CD4-positive, CD25-positive, alpha-beta regulatory T cell (primary cell): Measurements from ENCODE around the gene FMO1. TPM values are rescaled to one million over a fixed set of nuclear protein-coding genes. Genes with fewer than 3 reads are reported as not detected.

Source experiments
- ATAC-seq, 2 donors: fragments of 150-1000 bp; cut with Tn5 transposase; one replicate each; pipeline ENCODE4 v1.10.0; 2021; ENCODE audit warnings: low read depth in 2 of 2, moderate number of reproducible peaks in 2 of 2, moderate library complexity in 1 of 2
- DNase-seq, 3 donors: peaks; one replicate each; pipeline versions ENCODE4 v3.0.0 to v3.0.0-alpha.2; 2012 to 2022; ENCODE audit warnings: mixed read lengths in 1 of 3
- H3K27ac ChIP-seq: one replicate; pipeline ENCODE4 v1.7.0; 2013; ENCODE audit warnings: mild to moderate bottlenecking, low read length; ENCODE audit not compliant: insufficient read depth, poor library complexity, severe bottlenecking
- H3K27me3 ChIP-seq: one replicate; pipeline ENCODE4 v1.7.0; 2013; ENCODE audit warnings: low read length; ENCODE audit not compliant: control insufficient read depth, insufficient read depth
- H3K36me3 ChIP-seq: one replicate; pipeline ENCODE4 v1.7.0; 2013; ENCODE audit warnings: mild to moderate bottlenecking, low read length, moderate library complexity; ENCODE audit not compliant: control insufficient read depth, insufficient read depth
- H3K4me1 ChIP-seq: 2 replicates; pipeline ENCODE4 v1.7.0; 2013; ENCODE audit warnings: mild to moderate bottlenecking, low read length; ENCODE audit not compliant: insufficient read depth, control insufficient read depth, poor library complexity, severe bottlenecking
- H3K4me3 ChIP-seq: one replicate; pipeline ENCODE4 v1.7.0; 2013; ENCODE audit warnings: low read depth, mild to moderate bottlenecking, low read length, moderate library complexity
- H3K9me3 ChIP-seq, 2 experiments: 1 replicate in 1 of 2; 2 replicates in 1 of 2; pipeline ENCODE4 v1.7.0; 2013; ENCODE audit warnings: low read length in 2 of 2, mild to moderate bottlenecking in 1 of 2, moderate library complexity in 1 of 2; ENCODE audit not compliant: control insufficient read depth in 2 of 2
- H3K27ac Mint-ChIP-seq, 3 donors: one replicate each; pipeline ENCODE4 v1.8.0; 2020 to 2022; ENCODE audit warnings: mild to moderate bottlenecking in 3 of 3, mixed read lengths in 3 of 3, moderate library complexity in 2 of 3
- H3K27me3 Mint-ChIP-seq: one replicate; pipeline ENCODE4 v1.8.0; 2022; ENCODE audit warnings: mild to moderate bottlenecking, mixed read lengths
- H3K36me3 Mint-ChIP-seq: one replicate; pipeline ENCODE4 v1.8.0; 2020; ENCODE audit warnings: mixed read lengths
- H3K4me1 Mint-ChIP-seq, 4 donors: one replicate each; pipeline ENCODE4 v1.8.0; 2020 to 2022; ENCODE audit warnings: mixed read lengths in 4 of 4, mild to moderate bottlenecking in 1 of 4
- H3K4me3 Mint-ChIP-seq, 4 donors: one replicate each; pipeline ENCODE4 v1.8.0; 2020 to 2022; ENCODE audit warnings: mild to moderate bottlenecking in 4 of 4, mixed read lengths in 4 of 4, moderate library complexity in 3 of 4
- H3K9me3 Mint-ChIP-seq, 7 donors: one replicate each; pipeline ENCODE4 v1.8.0; 2020 to 2022; ENCODE audit warnings: mixed read lengths in 7 of 7, mild to moderate bottlenecking in 3 of 7, moderate library complexity in 2 of 7
- polyA plus RNA-seq, 4 donors: library from polyadenylated mRNA; unstranded; fragments of 300-500 nt; fragmentation: Illumina TruSeq; gene quantifications; one replicate each; pipeline ENCODE4 v1.2.3, GENCODE V29; 2021
- total RNA-seq: library from RNA; stranded (reverse); gene quantifications from one replicate; pipeline ENCODE4 v1.2.3, GENCODE V29; 2022

FMO1 gene
- total and polyA plus RNA-seq, 5 donors from 2014 or later: not detected

GRCh38 chr1:171256940-171257606 is 8.8 kb downstream of the FMO1 start:
- Mint-ChIP-seq H3K9me3 (no peaks in the 10 kb centered on the region), H3K4me1 (peaks cover 0 to 4% (median 0%) of the 10 kb centered on the region in 4 donors), H3K4me3 (no peak overlapping the region), H3K27ac (no peak overlapping the region), H3K27me3 (peaks cover 29% of the 10 kb centered on the region), H3K36me3 (no peaks in the 10 kb centered on the region)
- Histone ChIP-seq H3K27ac (no peak overlapping the region), H3K4me3 (no peak overlapping the region), H3K9me3 (no peaks in the 10 kb centered on the region), H3K4me1 (no peaks in the 10 kb centered on the region), H3K27me3 (peaks cover 10% of the 10 kb centered on the region), H3K36me3 (no peaks in the 10 kb centered on the region)
- no peak for DNase-seq
- no peak for ATAC-seq

GRCh38 chr1:171257607-171258076 is 9.3 kb downstream of the FMO1 start:
- no peak overlapping the region for H3K27ac ChIP-seq
- Mint-ChIP-seq H3K36me3 (no peaks in the 10 kb centered on the region), H3K4me1 (no peaks in the 10 kb centered on the region), H3K27ac (no peak overlapping the region), H3K4me3 (no peak overlapping the region), H3K27me3 (peaks cover 26% of the 10 kb centered on the region), H3K9me3 (no peaks in the 10 kb centered on the region)
- peaks cover 10% of the 10 kb centered on the region for H3K27me3 ChIP-seq
- no peaks in the 10 kb centered on the region for H3K9me3 ChIP-seq
- DNase-seq: no peak
- H3K4me1 ChIP-seq: no peaks in the 10 kb centered on the region
- ATAC-seq: no peak
- no peaks in the 10 kb centered on the region for H3K36me3 ChIP-seq
- no peak overlapping the region for H3K4me3 ChIP-seq

GRCh38 chr1:171258429-171258828 is 10.1 kb downstream of the FMO1 start:
- Mint-ChIP-seq H3K9me3 (no peaks in the 10 kb centered on the region), H3K4me1 (no peaks in the 10 kb centered on the region), H3K4me3 (no peak overlapping the region), H3K27me3 (peaks cover 19% of the 10 kb centered on the region), H3K27ac (no peak overlapping the region), H3K36me3 (no peaks in the 10 kb centered on the region)
- H3K4me1 ChIP-seq: no peaks in the 10 kb centered on the region
- no peaks in the 10 kb centered on the region for H3K9me3 ChIP-seq
- DNase-seq (no peak), ATAC-seq (no peak)
- peaks cover 10% of the 10 kb centered on the region for H3K27me3 ChIP-seq
- no peak overlapping the region for H3K27ac ChIP-seq
- H3K4me3 ChIP-seq: no peak overlapping the region
- no peaks in the 10 kb centered on the region for H3K36me3 ChIP-seq

GRCh38 chr1:171258943-171259342 is 10.6 kb downstream of the FMO1 start:
- H3K27me3 Mint-ChIP-seq: peaks cover 21% of the 10 kb centered on the region
- H3K4me3 Mint-ChIP-seq: no peak overlapping the region
- H3K36me3 Mint-ChIP-seq: no peaks in the 10 kb centered on the region
- H3K9me3 ChIP-seq: no peaks in the 10 kb centered on the region
- no peak for ATAC-seq
- no peaks in the 10 kb centered on the region for H3K36me3 ChIP-seq
- no peak overlapping the region for H3K27ac ChIP-seq
- no peaks in the 10 kb centered on the region for H3K4me1 ChIP-seq
- H3K9me3 Mint-ChIP-seq: no peaks in the 10 kb centered on the region
- peaks cover 7% of the 10 kb centered on the region for H3K27me3 ChIP-seq
- H3K4me3 ChIP-seq: no peak overlapping the region
- no peak overlapping the region for H3K27ac Mint-ChIP-seq
- no peak for DNase-seq
- no peaks in the 10 kb centered on the region for H3K4me1 Mint-ChIP-seq

- no peak overlapping the region for H3K4me3 ChIP-seq
- no peak overlapping the region for H3K27ac Mint-ChIP-seq
- ATAC-seq (no peak), DNase-seq (no peak)
- no peak overlapping the region for H3K4me3 Mint-ChIP-seq
- H3K9me3 Mint-ChIP-seq: no peaks in the 10 kb centered on the region
- H3K9me3 ChIP-seq: no peaks in the 10 kb centered on the region
- H3K36me3 Mint-ChIP-seq: no peaks in the 10 kb centered on the region
- H3K36me3 ChIP-seq: no peaks in the 10 kb centered on the region
- no peaks in the 10 kb centered on the region for H3K27me3 ChIP-seq
- no peaks in the 10 kb centered on the region for H3K4me1 Mint-ChIP-seq
- H3K27me3 Mint-ChIP-seq: peaks cover 18% of the 10 kb centered on the region
- no peaks in the 10 kb centered on the region for H3K4me1 ChIP-seq
- no peak overlapping the region for H3K27ac ChIP-seq
Observed at GRCh38 chr1:171261336-171261735, 13.0 kb downstream of the FMO1 start.

- H3K4me3 Mint-ChIP-seq: no peak overlapping the region
- DNase-seq: no peak
- Histone ChIP-seq H3K36me3 (no peaks in the 10 kb centered on the region), H3K4me3 (no peak overlapping the region), H3K9me3 (no peaks in the 10 kb centered on the region), H3K27me3 (no peaks in the 10 kb centered on the region), H3K4me1 (no peaks in the 10 kb centered on the region), H3K27ac (no peak overlapping the region)
- peaks cover 0 to under 1% (median 0%) of the 10 kb centered on the region in 7 donors for H3K9me3 Mint-ChIP-seq
- no peaks in the 10 kb centered on the region for H3K4me1 Mint-ChIP-seq
- no peak for ATAC-seq
- peaks cover 25% of the 10 kb centered on the region for H3K27me3 Mint-ChIP-seq
- H3K27ac Mint-ChIP-seq: no peak overlapping the region
- H3K36me3 Mint-ChIP-seq: no peaks in the 10 kb centered on the region
Observed at GRCh38 chr1:171263901-171264300, 15.6 kb downstream of the FMO1 start.

- Mint-ChIP-seq H3K27me3 (peaks cover 30% of the 10 kb centered on the region), H3K9me3 (peaks cover 0 to 1% (median 0%) of the 10 kb centered on the region in 7 donors), H3K36me3 (no peaks in the 10 kb centered on the region), H3K4me1 (no peaks in the 10 kb centered on the region), H3K27ac (no peak overlapping the region), H3K4me3 (no peak overlapping the region)
- no peak for ATAC-seq
- no peaks in the 10 kb centered on the region for H3K27me3 ChIP-seq
- no peak for DNase-seq
- H3K4me1 ChIP-seq: no peaks in the 10 kb centered on the region
- H3K36me3 ChIP-seq: no peaks in the 10 kb centered on the region
- H3K27ac ChIP-seq: no peak overlapping the region
- H3K9me3 ChIP-seq: no peaks in the 10 kb centered on the region
- H3K4me3 ChIP-seq: no peak overlapping the region
Observed at GRCh38 chr1:171265686-171266085, 17.4 kb downstream of the FMO1 start.

GRCh38 chr1:171266930-171267329 is 18.6 kb downstream of the FMO1 start:
- Mint-ChIP-seq H3K36me3 (no peaks in the 10 kb centered on the region), H3K27ac (no peak overlapping the region), H3K4me1 (no peaks in the 10 kb centered on the region), H3K4me3 (no peak overlapping the region), H3K27me3 (peaks cover 26% of the 10 kb centered on the region), H3K9me3 (peaks cover 0 to 1% (median 0%) of the 10 kb centered on the region in 7 donors)
- no peak overlapping the region for H3K4me3 ChIP-seq
- H3K27me3 ChIP-seq: no peaks in the 10 kb centered on the region
- H3K36me3 ChIP-seq: no peaks in the 10 kb centered on the region
- no peaks in the 10 kb centered on the region for H3K9me3 ChIP-seq
- ATAC-seq (no peak), DNase-seq (no peak)
- no peaks in the 10 kb centered on the region for H3K4me1 ChIP-seq
- H3K27ac ChIP-seq: no peak overlapping the region
